Duodenal mucosa (tissue), 2 donors: ENCODE results near the gene FBXO42.

Source experiments
- H3K27ac ChIP-seq: one replicate; pipeline ENCODE4 v1.7.0; 2013; ENCODE audit warnings: low read depth, low read length
- H3K27me3 ChIP-seq, 2 donors: one replicate each; pipeline ENCODE4 v1.7.0; 2013; ENCODE audit warnings: low read length in 2 of 2, control low read depth in 1 of 2; ENCODE audit not compliant: insufficient read depth in 2 of 2, control insufficient read depth in 1 of 2
- H3K36me3 ChIP-seq, 2 donors: one replicate each; pipeline ENCODE4 v1.7.0; 2013; ENCODE audit warnings: low read length in 2 of 2, control low read depth in 1 of 2; ENCODE audit not compliant: insufficient read depth in 2 of 2, control insufficient read depth in 1 of 2
- H3K4me1 ChIP-seq, 2 donors: one replicate each; pipeline ENCODE4 v1.7.0; 2013; ENCODE audit warnings: low read length in 2 of 2, control low read depth in 1 of 2; ENCODE audit not compliant: insufficient read depth in 2 of 2, control insufficient read depth in 1 of 2
- H3K4me3 ChIP-seq, 2 donors: one replicate each; pipeline ENCODE4 v1.7.0; 2013; ENCODE audit warnings: low read length in 2 of 2, low read depth in 1 of 2
- H3K9ac ChIP-seq, 2 donors: one replicate each; pipeline ENCODE4 v1.7.0; 2013; ENCODE audit warnings: low read length in 2 of 2, low read depth in 1 of 2
- H3K9me3 ChIP-seq, 2 donors: one replicate each; pipeline ENCODE4 v1.7.0; 2013; ENCODE audit warnings: low read length in 2 of 2, control low read depth in 1 of 2; ENCODE audit not compliant: control insufficient read depth in 1 of 2

FBXO42 gene

DNA sequence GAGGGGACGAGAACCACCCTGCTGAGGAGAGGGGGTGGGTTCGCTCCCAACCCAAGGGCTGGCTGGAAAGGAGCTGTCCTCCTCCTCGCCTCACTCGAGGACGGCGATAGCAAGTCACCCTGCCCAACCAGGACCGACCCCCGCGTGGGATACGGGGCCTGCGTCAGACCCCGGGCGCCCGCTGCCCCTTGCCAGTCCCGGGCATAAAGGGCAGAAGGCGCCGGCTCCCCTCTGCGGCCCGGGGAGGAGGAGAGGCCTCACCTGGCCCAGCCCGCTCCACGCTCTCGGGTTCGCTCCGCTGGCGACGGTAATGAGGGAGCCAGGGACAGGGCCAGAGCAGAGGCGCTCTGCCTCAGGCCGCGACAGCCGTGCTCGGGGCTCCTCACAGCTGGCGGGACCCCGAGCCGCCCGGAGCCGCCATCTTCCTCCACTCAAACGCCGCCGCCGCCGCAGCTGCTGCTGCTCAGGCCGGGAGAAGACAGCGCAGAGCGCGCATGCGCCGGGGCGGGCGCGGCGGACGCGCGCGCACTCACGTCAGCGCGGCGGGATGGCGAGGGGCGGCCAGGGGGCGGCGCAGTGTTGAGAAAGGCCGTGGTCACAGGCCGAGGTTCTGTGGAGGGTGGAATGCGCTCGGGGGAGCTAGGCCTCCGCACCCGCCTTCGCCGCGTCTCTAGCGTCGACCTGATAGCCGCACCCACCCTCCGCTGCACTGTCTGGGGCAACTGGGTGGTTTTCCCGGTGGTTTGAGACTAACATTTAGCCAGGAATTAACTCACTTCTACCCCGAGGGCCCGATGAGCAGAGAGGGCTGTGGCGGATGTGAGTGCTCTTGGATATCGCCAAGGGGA, at the start of gene FBXO42:
TSS of gene FBXO42 (minus strand) at position 487 of the 848 bp plus-strand sequence. CDS start 37,062 bp downstream, outside the sequence.
- H3K36me3 ChIP-seq, result no peaks in the 10 kb centered on the region
- no peaks in the 10 kb centered on the region for H3K27me3 ChIP-seq
- H3K4me3 ChIP-seq, result peak within 1 kb of the TSS; percentile 86 to 91
- peak within 1 kb of the TSS; percentile 87 for H3K27ac ChIP-seq
- H3K9ac ChIP-seq, result peak within 1 kb of the TSS; percentile 79 to 96
- H3K4me1 ChIP-seq, result peaks cover 11 to 14% of the 10 kb centered on the region in 2 donors
- no peaks in the 10 kb centered on the region for H3K9me3 ChIP-seq

DNA sequence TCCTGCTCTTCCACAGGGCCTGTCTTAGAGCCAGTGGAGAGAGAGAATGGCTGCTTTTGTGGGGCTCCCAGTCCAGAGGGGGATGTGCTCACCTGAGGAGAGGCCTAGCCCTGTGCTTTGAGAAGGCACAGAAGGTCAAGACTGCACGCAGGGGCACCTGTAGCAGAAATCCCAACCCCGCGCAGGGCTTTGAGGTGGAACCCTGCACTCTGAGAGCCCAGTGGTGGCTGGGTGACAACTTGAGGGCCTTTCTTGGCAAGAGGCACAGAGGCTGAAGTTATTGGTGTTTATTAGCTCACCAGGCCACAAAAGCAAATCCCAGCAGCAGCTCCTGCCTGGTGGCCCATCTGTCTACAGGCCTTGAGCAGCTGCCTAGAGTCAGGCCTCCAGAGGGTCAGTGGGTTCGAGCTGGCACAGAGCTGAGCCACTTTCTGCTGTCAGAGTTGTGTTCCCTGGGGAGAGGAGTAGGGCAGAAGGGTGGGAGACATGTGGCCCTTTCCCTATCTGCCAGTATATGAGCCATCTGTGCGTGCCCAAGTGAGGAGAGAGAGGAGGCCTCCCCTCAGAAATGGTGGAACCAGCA, 46.2 kb upstream of the FBXO42 start:
- H3K27ac ChIP-seq, result no peak overlapping the region
- no peak overlapping the region for H3K4me3 ChIP-seq
- no peaks in the 10 kb centered on the region for H3K9me3 ChIP-seq
- no peak overlapping the region for H3K9ac ChIP-seq
- H3K4me1 ChIP-seq, result peaks cover 0 to 9% of the 10 kb centered on the region in 2 donors
- peaks cover 19 to 42% of the 10 kb centered on the region in 2 donors for H3K36me3 ChIP-seq
- H3K27me3 ChIP-seq, result no peaks in the 10 kb centered on the region

DNA sequence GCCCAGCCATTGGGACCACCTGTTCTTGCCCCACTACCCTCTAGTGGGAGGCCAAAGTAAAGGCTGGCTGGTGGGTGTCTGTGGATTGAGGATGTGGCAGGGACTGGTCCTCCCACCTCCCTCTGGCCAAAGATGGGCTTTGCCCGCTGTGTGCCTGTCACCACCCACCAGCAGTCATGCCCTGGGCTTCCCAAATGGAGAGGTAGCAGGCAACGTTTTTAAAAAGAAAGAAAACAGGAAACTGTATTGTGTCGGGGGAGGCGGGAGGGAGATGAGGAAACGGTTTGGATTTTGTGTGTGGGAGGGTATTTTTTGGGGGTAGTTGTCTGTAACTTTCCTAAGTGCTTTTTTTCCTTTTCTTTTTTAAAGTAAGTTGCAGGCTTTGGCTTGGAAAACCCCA, 44.8 kb upstream of the FBXO42 start:
- no peaks in the 10 kb centered on the region for H3K9me3 ChIP-seq
- no peaks in the 10 kb centered on the region for H3K27me3 ChIP-seq
- peaks cover 0 to 9% of the 10 kb centered on the region in 2 donors for H3K4me1 ChIP-seq
- peaks cover 25 to 46% of the 10 kb centered on the region in 2 donors for H3K36me3 ChIP-seq
- no peak overlapping the region for H3K27ac ChIP-seq
- H3K9ac ChIP-seq, result no peak overlapping the region
- no peak overlapping the region for H3K4me3 ChIP-seq

DNA sequence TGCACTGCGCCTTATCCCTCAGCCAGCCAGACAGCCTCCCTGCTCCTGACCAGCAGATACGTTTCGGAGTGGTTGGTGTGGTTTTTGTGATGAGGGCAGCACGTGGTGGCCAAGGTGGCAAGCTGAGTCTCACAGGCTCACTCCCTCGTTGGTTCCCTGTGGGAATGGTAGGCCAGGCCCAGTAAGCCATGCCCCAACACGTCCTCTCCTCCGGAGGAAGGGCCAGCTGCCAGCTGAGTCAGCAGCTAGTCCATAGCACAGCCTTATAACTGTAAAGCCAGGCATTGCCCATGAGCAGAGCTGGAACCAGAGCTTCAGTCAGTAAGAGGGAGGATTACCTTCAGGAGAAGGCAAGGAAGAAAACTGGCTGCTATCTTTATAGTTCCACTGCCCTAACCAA, 44.3 kb upstream of the FBXO42 start:
- H3K36me3 ChIP-seq, result peaks cover 25 to 46% of the 10 kb centered on the region in 2 donors
- no peaks in the 10 kb centered on the region for H3K9me3 ChIP-seq
- no peak overlapping the region for H3K4me3 ChIP-seq
- no peak overlapping the region for H3K9ac ChIP-seq
- H3K27me3 ChIP-seq, result no peaks in the 10 kb centered on the region
- H3K27ac ChIP-seq, result no peak overlapping the region
- peaks cover 0 to 10% of the 10 kb centered on the region in 2 donors for H3K4me1 ChIP-seq

DNA sequence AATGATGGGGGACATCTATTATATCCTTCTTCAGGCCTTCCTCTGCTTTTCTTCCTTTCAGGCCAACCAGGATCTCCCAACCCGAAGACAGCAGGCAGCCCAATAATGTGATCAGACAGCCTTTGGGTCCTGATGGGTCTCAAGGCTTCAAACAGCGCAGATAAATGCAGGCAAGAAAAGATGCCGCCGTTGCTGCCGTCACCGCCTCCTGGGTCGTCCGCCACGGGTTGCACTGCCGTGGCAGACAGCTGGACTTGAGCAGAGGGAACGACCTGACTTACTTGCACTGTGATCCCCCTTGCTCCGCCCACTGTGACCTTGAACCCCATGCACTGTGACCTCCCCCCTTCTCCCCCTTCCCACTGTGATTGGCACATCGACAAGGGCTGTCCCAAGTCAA, 42.7 kb upstream of the FBXO42 start:
- peaks cover 0 to 14% of the 10 kb centered on the region in 2 donors for H3K4me1 ChIP-seq
- no peak overlapping the region for H3K27ac ChIP-seq
- H3K27me3 ChIP-seq, result no peaks in the 10 kb centered on the region
- H3K36me3 ChIP-seq, result peaks cover 25 to 46% of the 10 kb centered on the region in 2 donors
- H3K9ac ChIP-seq, result no peak overlapping the region
- no peak overlapping the region for H3K4me3 ChIP-seq
- no peaks in the 10 kb centered on the region for H3K9me3 ChIP-seq

DNA sequence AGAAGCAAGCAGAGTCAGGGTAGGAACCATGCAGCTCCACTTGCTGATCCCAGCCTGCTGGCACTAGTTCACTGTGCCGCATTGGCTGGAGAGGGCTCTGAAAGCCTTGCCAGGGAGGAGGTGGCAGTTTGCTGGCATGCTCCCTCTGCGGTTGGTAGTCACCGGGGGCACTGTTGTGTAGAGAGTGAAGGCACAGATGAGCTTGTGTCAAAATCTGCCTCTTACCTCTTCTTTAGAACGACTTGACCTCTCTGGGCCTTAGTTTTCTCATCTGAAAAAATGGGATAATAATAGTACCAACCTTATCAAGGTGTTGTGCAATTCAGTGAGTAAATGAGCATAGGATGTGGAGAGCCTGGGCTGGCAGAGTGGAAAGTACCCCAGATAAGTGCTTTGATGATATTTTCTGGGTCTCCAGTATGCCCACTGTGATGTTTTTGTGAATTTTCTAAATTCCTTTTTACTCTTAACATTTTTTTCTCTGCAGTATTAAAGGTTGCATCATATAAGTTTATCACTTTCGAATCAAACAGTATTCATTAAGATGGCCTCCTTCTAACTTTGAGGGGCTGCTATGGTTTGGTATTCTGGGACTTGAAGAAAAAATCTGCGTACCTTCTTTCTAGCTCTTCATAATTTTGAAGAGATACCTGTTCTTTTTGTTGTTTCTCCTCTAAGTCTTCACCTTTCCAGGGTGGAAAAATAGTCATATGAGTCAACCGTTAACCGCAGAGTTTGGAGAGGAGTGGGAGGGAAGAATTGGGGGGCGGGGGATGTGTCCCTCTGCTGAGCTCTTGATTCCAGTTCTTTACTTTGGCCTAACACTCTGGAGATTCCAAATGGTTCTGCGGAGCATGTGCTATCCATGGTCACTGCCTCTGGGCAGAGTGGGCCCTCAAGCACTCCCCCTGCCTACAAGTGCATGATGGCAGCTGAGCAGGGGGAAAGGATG, 41.6 kb upstream of the FBXO42 start:
- Histone ChIP-seq H3K27ac (no peak overlapping the region), H3K27me3 (no peaks in the 10 kb centered on the region), H3K4me3 (no peak overlapping the region), H3K9ac (no peak overlapping the region), H3K9me3 (no peaks in the 10 kb centered on the region), H3K4me1 (peaks cover 0 to 14% of the 10 kb centered on the region in 2 donors), H3K36me3 (peaks cover 25 to 41% of the 10 kb centered on the region in 2 donors)

DNA sequence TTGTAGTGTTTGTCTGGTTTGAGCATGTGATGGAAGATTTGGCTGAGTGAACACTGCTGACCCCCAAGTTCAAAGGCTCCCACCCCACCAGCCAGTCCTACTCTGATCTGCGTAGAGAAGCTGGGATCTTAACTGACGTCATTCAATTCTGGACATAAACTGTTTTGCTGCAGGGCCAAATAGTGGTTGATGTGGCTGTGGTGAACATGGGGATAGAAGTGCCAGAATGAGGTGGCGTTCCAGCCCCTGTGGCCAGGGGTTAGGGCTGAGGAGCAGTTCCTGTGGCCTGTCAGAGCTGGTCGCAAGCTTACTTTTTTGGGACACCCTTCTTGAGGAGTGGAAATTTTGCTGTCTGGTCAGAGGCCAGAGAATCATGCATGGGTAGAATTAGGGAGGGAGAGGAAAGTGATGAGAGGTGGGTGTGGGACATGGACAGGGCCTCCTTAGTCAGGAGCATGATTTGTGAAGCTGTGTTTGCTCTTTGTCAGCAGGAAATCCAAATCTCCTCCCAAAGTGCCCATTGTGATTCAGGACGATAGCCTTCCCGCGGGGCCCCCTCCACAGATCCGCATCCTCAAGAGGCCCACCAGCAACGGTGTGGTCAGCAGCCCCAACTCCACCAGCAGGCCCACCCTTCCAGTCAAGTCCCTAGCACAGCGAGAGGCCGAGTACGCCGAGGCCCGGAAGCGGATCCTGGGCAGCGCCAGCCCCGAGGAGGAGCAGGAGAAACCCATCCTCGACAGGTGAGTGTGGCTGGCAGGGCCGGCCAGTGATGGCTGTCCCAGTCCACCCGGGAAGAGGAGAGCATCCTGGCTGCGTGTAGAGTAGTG, 40.7 kb upstream of the FBXO42 start:
- H3K4me3 ChIP-seq, result no peak overlapping the region
- H3K9ac ChIP-seq, result no peak overlapping the region
- no peaks in the 10 kb centered on the region for H3K27me3 ChIP-seq
- H3K27ac ChIP-seq, result no peak overlapping the region
- H3K9me3 ChIP-seq, result no peaks in the 10 kb centered on the region
- peaks cover 2 to 14% of the 10 kb centered on the region in 2 donors for H3K4me1 ChIP-seq
- peaks cover 25 to 39% of the 10 kb centered on the region in 2 donors for H3K36me3 ChIP-seq

DNA sequence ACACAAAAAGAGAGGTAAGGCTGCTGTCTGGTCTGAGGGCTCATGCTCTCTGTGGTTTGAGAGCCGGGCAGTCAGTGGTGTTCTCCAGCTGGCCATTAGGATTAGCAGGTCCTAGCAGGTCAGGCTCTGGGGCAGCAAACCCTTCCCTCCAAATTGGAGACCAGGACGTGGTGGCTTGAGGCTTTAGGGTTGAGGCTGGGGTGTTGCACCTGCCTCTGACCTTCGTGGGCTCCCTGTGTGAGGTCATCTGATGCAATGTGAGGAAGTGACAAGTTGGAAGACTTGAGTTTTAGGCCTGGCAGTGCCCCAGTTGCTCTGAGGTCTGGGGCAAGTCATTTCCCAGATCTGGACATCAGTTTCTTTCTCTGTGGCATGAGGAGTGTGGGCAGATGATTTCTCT, 39.1 kb upstream of the FBXO42 start:
- no peak overlapping the region for H3K4me3 ChIP-seq
- no peak overlapping the region for H3K27ac ChIP-seq
- no peak overlapping the region for H3K9ac ChIP-seq
- no peaks in the 10 kb centered on the region for H3K9me3 ChIP-seq
- peaks cover 22 to 31% of the 10 kb centered on the region in 2 donors for H3K36me3 ChIP-seq
- no peaks in the 10 kb centered on the region for H3K27me3 ChIP-seq
- peaks cover 18 to 20% of the 10 kb centered on the region in 2 donors for H3K4me1 ChIP-seq
